SK-N-MC (cell line): ENCODE data around the gene XPO6.

Experiments
- DNase-seq: peaks from one replicate; pipeline ENCODE4 v3.0.0-alpha.2; 2011; ENCODE audit warnings: low read depth, low spot score
- H3K27ac ChIP-seq: fragments of 200-600 bp; sonication (generic); 2 replicates; pipeline ENCODE4 v1.5.1; 2016; ENCODE audit warnings: mixed run types
- H3K36me3 ChIP-seq: fragments of 200-600 bp; sonication (generic); 2 replicates; pipeline ENCODE4 v1.6.1; 2017; ENCODE audit warnings: antibody characterized with exemption, low read length, mixed read lengths; ENCODE audit not compliant: insufficient read depth
- H3K4me3 ChIP-seq: fragments of 200-600 bp; sonication (generic); 2 replicates; pipeline ENCODE4 v1.5.1; 2016
- H3K9ac ChIP-seq: fragments of 200-600 bp; sonication (generic); 2 replicates; pipeline ENCODE4 v1.8.0; 2017; ENCODE audit warnings: mixed run types, mixed read lengths; ENCODE audit not compliant: insufficient read length
- H3K9me3 ChIP-seq: fragments of 200-600 bp; sonication (generic); 2 replicates; pipeline ENCODE4 v1.6.1; 2017; ENCODE audit warnings: low read depth, mild to moderate bottlenecking, antibody characterized with exemption, low read length, moderate library complexity, mixed read lengths
- EZH2 ChIP-seq: fragments of 200-600 bp; sonication (generic); IDR thresholded peaks from one replicate; pipeline ENCODE4 v1.6.1; 2017; ENCODE audit warnings: antibody characterized with exemption
- FOXP2 ChIP-seq: optimal IDR thresholded peaks from 2 replicates; pipeline ENCODE3; 2011; ENCODE audit warnings: mild to moderate bottlenecking, moderate library complexity; ENCODE audit not compliant: insufficient read depth; ENCODE audit errors: extremely low read length, control extremely low read depth
- POLR2AphosphoS5 ChIP-seq: IDR thresholded peaks from 2 replicates; pipeline ENCODE4 v1.6.1; 2012; ENCODE audit warnings: mild to moderate bottlenecking, low read depth, low read length, borderline replicate concordance

XPO6 gene

DNA sequence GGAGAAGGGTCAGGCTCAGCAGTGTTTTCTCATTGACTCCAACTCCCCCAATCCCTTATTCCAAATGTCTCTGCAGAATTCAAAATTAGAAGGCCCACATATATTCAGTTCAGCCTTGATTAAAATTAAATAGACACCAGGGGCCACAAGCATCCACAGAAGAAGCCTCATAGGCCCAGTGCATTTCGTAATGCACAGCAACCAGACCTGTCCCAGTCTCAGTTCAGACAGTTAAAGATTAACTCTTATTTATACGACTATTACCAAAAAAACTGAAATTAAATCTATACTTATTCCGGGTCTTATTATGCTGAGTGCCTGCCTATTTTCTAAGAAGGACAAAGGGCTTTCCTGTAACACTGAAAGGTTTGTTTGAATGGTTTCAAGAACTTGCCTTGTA, 106.5 kb downstream of the XPO6 start:
- peaks cover 87% of the 10 kb centered on the region for H3K36me3 ChIP-seq

DNA sequence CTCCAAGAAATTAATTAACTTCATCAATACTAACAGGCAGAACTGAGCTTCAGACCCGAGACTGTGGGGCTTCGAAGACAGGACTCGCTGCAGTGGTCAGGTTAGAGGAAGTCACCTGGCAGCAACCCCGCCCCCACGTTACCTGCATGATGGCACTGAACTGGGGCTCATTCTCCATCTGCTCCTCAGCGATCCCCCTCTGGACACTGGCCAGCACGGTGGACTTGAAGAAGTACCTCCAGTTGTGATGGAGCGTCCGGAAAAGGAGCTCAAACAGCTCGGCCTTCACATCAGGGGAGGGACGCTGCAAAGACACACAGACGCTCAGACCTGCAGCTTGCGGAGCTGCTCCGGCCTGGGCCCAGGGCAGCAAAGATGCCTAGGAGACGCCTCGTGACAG, 107.4 kb downstream of the XPO6 start:
- no peaks in the 10 kb centered on the region for H3K9me3 ChIP-seq
- DNase-seq: no peak
- no peak for TF ChIP-seq POLR2AphosphoS5
- no peak for TF ChIP-seq EZH2
- no peak for TF ChIP-seq FOXP2
- no peak overlapping the region for H3K27ac ChIP-seq
- peaks cover 81% of the 10 kb centered on the region for H3K36me3 ChIP-seq
- H3K4me3 ChIP-seq: no peak overlapping the region
- H3K9ac ChIP-seq: no peak overlapping the region

More for the DNA sequence above, 106.5 kb downstream of the XPO6 start:
- Histone ChIP-seq H3K9me3 (no peaks in the 10 kb centered on the region), H3K4me3 (no peak overlapping the region), H3K27ac (no peak overlapping the region), H3K9ac (no peak overlapping the region)
- TF ChIP-seq POLR2AphosphoS5: no peak
- DNase-seq: no peak

DNA sequence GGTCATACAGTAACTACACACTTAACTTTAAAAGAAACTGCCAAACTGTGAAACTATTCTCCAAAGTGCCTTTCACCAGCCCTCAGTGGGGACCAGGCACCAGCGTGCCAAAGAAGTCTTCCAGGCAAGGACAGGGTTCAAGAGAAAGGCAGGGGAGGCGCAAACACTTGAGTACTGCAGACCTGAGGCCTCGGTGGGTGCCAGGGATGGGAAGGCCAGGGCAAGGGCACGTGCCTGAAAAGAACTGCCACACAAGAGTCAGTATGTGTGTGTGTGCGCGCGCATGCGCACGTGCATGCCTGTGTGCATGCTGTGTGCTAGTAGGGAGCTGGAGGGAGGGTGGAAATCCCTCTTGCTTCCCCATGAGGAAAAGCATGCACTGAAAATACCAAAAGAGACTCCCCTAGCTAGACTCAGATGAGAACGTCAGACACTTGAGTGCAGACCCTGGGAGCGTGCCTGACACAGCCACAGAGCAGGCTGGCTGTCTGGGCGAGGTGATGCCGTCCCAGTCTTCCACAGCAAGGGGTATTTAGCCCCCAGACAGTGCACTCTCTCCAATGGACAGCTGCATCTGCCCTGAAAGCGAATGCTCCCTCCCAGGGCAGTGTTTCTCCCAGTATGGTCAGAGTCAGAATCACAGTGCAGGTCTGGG, 108.1 kb downstream of the XPO6 start:
- TF ChIP-seq EZH2: no peak
- no peak for TF ChIP-seq POLR2AphosphoS5
- TF ChIP-seq FOXP2: no peak
- no peak for DNase-seq
- no peaks in the 10 kb centered on the region for H3K9me3 ChIP-seq
- no peak overlapping the region for H3K4me3 ChIP-seq
- H3K9ac ChIP-seq: no peak overlapping the region
- no peak overlapping the region for H3K27ac ChIP-seq
- peaks cover 83% of the 10 kb centered on the region for H3K36me3 ChIP-seq

DNA sequence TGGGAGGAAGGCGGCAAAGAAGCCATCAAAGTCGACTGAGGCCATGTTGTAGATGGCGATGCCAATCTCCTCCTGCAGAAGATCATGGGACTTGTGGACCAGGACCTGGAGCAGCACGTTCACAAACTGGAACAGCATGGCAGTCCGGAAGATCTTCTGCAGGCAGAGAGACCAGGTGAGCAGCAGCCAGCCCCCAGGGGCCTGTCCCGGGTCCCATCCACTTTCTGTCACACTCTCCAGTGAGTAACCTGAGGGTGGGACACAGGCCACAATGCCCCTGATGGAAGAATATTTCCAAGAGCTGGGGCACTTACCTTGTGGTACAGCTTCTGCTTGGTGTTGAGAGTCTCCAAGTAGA, 110.3 kb downstream of the XPO6 start:
- H3K27ac ChIP-seq: no peak overlapping the region
- no peaks in the 10 kb centered on the region for H3K9me3 ChIP-seq
- no peak overlapping the region for H3K9ac ChIP-seq
- DNase-seq: no peak
- no peak overlapping the region for H3K4me3 ChIP-seq
- TF ChIP-seq FOXP2: no peak
- no peak for TF ChIP-seq POLR2AphosphoS5
- no peak for TF ChIP-seq EZH2
- H3K36me3 ChIP-seq: peaks cover 72% of the 10 kb centered on the region

DNA sequence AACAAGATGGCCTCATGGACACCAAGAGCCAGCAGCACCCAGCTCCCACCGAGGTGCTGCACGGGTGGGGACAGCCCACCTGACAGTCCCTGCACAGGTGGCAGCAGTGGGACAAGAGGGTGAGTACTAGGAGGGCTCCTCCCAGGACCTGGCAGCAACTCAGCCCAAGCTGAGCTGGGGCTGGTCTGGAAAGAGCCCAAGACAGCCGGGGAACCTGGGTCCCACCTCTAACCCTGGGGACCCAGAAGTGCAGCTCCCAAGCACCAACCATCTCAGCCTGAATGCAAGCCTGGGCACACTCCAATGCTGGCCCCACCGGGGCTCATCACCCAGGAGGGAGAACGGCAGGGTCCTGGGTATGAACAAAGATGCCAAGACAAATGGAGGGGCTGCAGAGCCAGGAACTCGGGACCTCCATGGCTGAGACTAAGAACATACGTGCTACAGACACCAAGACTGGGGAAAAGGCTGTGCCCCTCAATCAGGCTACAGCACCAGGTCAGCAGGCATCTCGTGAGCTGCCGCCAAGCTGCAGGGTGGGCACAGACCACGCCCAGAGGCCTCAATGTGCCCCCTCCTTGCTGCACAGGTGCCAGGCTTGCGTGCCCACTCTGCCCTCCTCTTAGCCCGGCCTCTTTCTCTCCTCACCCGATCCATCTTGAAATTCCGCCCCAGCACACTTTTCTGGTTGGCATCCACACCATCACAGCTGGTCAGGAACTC, 110.8 kb downstream of the XPO6 start:
- Histone ChIP-seq H3K4me3 (no peak overlapping the region), H3K9me3 (no peaks in the 10 kb centered on the region), H3K27ac (no peak overlapping the region), H3K36me3 (peaks cover 67% of the 10 kb centered on the region), H3K9ac (no peak overlapping the region)
- no peak for DNase-seq
- no peak for TF ChIP-seq POLR2AphosphoS5
- no peak for TF ChIP-seq FOXP2
- no peak for TF ChIP-seq EZH2

DNA sequence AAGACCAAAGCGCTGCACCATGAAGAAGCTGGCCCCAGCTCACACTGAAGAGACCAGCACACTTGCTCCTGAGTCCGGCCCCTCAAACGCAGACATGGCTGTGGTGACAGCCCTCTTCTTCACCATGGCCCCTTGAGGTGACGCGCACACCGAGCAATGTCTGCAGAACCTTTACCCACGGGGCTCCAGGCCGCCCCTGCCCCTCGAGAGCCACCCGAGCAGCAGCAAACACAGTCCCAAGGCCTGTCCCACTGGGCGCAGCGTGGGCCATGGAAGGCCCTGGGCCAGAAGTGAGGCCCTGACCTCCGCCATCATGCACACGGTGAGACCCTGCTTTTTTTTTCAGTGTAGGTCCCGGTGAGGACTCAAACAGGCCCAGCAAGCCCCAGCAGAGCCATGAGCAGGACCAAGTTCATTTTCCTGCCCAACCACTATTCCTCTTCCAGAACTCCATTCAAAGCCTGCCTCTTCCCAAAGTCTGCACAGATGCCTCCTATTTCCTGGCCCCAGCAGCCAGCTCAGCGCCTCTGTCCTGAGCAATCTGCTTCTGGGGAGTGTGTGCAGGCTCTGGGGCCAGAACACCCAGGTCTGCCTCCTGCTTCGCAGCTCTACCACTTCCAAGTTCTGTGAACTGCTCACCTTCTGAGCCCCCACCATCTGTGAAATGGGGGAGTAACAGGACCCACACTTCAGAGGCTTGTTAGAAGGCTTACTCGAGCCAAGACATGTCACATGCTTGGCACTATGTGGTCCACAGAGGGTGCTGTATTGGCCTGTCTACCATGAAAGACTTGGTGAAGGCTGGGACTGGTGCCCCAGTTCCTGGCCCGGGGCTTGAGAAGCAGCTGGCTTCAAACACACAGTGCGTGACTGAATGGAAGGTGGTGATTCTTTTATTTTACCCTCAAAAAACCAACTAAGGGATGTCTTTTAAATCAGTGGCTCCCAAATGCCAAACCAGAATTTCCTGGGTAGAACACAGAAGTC, 112.5 kb downstream of the XPO6 start:
- H3K36me3 ChIP-seq: peaks cover 55% of the 10 kb centered on the region
- DNase-seq: no peak
- H3K9me3 ChIP-seq: no peaks in the 10 kb centered on the region
- H3K27ac ChIP-seq: no peak overlapping the region
- no peak overlapping the region for H3K9ac ChIP-seq
- TF ChIP-seq POLR2AphosphoS5 (no peak), EZH2 (no peak), FOXP2 (no peak)
- H3K4me3 ChIP-seq: no peak overlapping the region

DNA sequence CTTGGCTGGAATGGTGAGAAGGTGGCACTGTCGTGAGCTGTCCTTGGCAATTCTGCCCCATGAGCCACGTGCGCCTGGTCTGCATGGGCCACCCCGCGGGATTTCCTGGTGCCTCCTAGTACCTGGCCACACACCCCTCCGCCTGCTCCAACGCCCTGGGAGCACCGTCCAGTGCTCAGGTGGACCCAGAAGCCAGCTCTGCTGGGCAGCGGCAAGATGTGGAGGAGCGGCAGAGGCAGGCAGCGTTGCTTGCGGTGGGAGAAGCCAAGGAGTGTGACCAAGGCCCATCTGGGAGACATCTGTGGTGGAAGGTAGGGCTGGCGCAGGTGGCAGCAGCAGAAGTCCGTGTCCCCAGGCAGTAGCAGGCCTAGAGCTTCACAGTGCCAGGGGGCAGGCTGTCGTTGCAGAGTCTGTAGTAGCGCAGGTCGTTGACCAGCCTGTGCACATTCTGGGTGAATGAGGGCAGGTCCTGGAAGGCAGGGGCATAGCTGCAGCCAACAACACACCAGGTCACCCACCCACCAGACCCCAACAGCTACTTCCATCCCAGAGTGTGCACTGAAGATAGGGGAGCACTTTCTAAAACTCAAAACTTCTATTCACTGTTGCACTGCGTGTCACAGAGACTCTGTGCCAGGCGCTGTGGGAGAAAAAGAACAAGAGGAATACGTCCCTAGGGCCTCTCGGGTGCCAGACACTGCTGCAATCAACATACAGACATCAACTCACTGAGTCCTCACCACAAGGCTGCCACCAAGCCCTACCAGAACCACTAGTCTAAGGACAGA, 113.4 kb downstream of the XPO6 start:
- Histone ChIP-seq H3K9me3 (no peaks in the 10 kb centered on the region), H3K36me3 (peaks cover 47% of the 10 kb centered on the region; the same call in 1 of the 2 replicates), H3K27ac (no peak overlapping the region), H3K9ac (no peak overlapping the region), H3K4me3 (no peak overlapping the region)
- TF ChIP-seq EZH2 (no peak), POLR2AphosphoS5 (no peak), FOXP2 (no peak)
- DNase-seq: no peak
